Neural crest cell (in vitro differentiated cells): ENCODE measurements around the gene XIST. TPM values are rescaled to one million over a fixed set of nuclear protein-coding genes. Genes with fewer than 3 reads are reported as not detected.

Experiments
- DNase-seq: peaks from one replicate; pipeline ENCODE4 v3.0.0; 2021; ENCODE audit warnings: low read depth, mixed read lengths, low spot score
- H3K27ac Mint-ChIP-seq: one replicate; pipeline ENCODE4 v1.8.0; 2021; ENCODE audit warnings: mild to moderate bottlenecking, mixed read lengths; ENCODE audit not compliant: unreplicated experiment
- H3K27me3 Mint-ChIP-seq: 2 replicates; pipeline ENCODE4 v1.8.0; 2021; ENCODE audit warnings: low read depth, mild to moderate bottlenecking, mixed read lengths
- H3K36me3 Mint-ChIP-seq: 2 replicates; pipeline ENCODE4 v1.8.0; 2021; ENCODE audit warnings: low read depth, mild to moderate bottlenecking, mixed read lengths
- H3K4me1 Mint-ChIP-seq: 2 replicates; pipeline ENCODE4 v1.8.0; 2021; ENCODE audit warnings: mixed read lengths
- H3K4me3 Mint-ChIP-seq: one replicate; pipeline ENCODE4 v1.8.0; 2021; ENCODE audit warnings: mild to moderate bottlenecking, mixed read lengths
- H3K9me3 Mint-ChIP-seq: 2 replicates; pipeline ENCODE4 v1.8.0; 2021; ENCODE audit warnings: mixed read lengths
- CTCF ChIP-seq: fragments of 200-600 bp; sonication (generic); conservative IDR thresholded peaks from 2 replicates; pipeline ENCODE4 v1.5.0; 2021; ENCODE audit warnings: antibody characterized with exemption, mild to moderate bottlenecking
- total RNA-seq: library from RNA; stranded (reverse); gene quantifications from 2 replicates; pipeline ENCODE4 v1.2.1, GENCODE V29; 2021

XIST gene
- total RNA-seq, 1 donor from 2014 or later = not detected

- H3K27me3 Mint-ChIP-seq = no peaks in the 10 kb centered on the region
- H3K4me3 Mint-ChIP-seq = no peak overlapping the region
- no peak overlapping the region for H3K27ac Mint-ChIP-seq
- no peaks in the 10 kb centered on the region for H3K36me3 Mint-ChIP-seq
- no peak for TF ChIP-seq CTCF
- DNase-seq = no peak
- H3K4me1 Mint-ChIP-seq = no peaks in the 10 kb centered on the region
- no peaks in the 10 kb centered on the region for H3K9me3 Mint-ChIP-seq
Observed at GRCh38 chrX:73829890-73830466, 22.5 kb downstream of the XIST start.

- no peaks in the 10 kb centered on the region for H3K4me1 Mint-ChIP-seq
- no peaks in the 10 kb centered on the region for H3K36me3 Mint-ChIP-seq
- no peak for TF ChIP-seq CTCF
- no peak for DNase-seq
- no peaks in the 10 kb centered on the region for H3K27me3 Mint-ChIP-seq
- H3K4me3 Mint-ChIP-seq = no peak overlapping the region
- H3K27ac Mint-ChIP-seq = no peak overlapping the region
- H3K9me3 Mint-ChIP-seq = no peaks in the 10 kb centered on the region
Observed at GRCh38 chrX:73828080-73828720, 24.3 kb downstream of the XIST start.

- Mint-ChIP-seq H3K9me3 (no peaks in the 10 kb centered on the region), H3K4me3 (no peak overlapping the region), H3K27me3 (no peaks in the 10 kb centered on the region), H3K27ac (no peak overlapping the region), H3K4me1 (no peaks in the 10 kb centered on the region), H3K36me3 (no peaks in the 10 kb centered on the region)
- no peak for DNase-seq
- no peak for TF ChIP-seq CTCF
Observed at GRCh38 chrX:73827406-73827805, 25.1 kb downstream of the XIST start.

GRCh38 chrX:73826996-73827395, 25.5 kb downstream of the XIST start:
- DNase-seq = no peak

GRCh38 chrX:73825569-73825968, 26.9 kb downstream of the XIST start:
- TF ChIP-seq CTCF = no peak
- H3K27ac Mint-ChIP-seq = no peak overlapping the region
- H3K9me3 Mint-ChIP-seq = no peaks in the 10 kb centered on the region
- H3K36me3 Mint-ChIP-seq = no peaks in the 10 kb centered on the region
- no peaks in the 10 kb centered on the region for H3K27me3 Mint-ChIP-seq
- H3K4me1 Mint-ChIP-seq = no peaks in the 10 kb centered on the region
- no peak overlapping the region for H3K4me3 Mint-ChIP-seq
- no peak for DNase-seq

More at GRCh38 chrX:73826996-73827395, 25.5 kb downstream of the XIST start:
- no peaks in the 10 kb centered on the region for H3K36me3 Mint-ChIP-seq
- H3K4me1 Mint-ChIP-seq = no peaks in the 10 kb centered on the region
- no peaks in the 10 kb centered on the region for H3K9me3 Mint-ChIP-seq
- TF ChIP-seq CTCF = no peak
- no peaks in the 10 kb centered on the region for H3K27me3 Mint-ChIP-seq
- no peak overlapping the region for H3K4me3 Mint-ChIP-seq
- no peak overlapping the region for H3K27ac Mint-ChIP-seq
